IMR-90 (cell line): ENCODE results near the gene ZNF783. TPM values are rescaled to one million over a fixed set of nuclear protein-coding genes. Genes with fewer than 3 reads are reported as not detected.
A peak's percentile ranks its signal among the peaks of the same experiment; 100 is the strongest.

Experiments used
- ATAC-seq: fragments of 200-7000 bp; cut with Tn5 transposase; 2 replicates; pipeline ENCODE4 v1.9.1; 2020; ENCODE audit warnings: low read depth, mild to moderate bottlenecking, moderate library complexity
- BruUV-seq: library from RNA; stranded (reverse); fragments of 400-500 nt; replicated peaks from 2 replicates; lab custom pipeline; 2021; lab: Mats Ljungman, UMichigan
- CTCF ChIA-PET: fragments of 300-600 bp; formaldehyde crosslinking; extraction: SDS; loops from one replicate; lab custom pipeline; 2021; ENCODE audit warnings: antibody characterized with exemption; lab: Yijun Ruan, JAX
- POLR2A ChIA-PET: fragments of 300-600 bp; sonication (Branson Sonifier 250); formaldehyde crosslinking; loops from one replicate; lab custom pipeline; 2022; ENCODE audit warnings: antibody characterized with exemption; ENCODE audit not compliant: unreplicated experiment; lab: Charles Lee
- DNase-seq: peaks from one replicate; pipeline ENCODE4 v3.0.0; 2013
- H2AFZ ChIP-seq: replicated peaks from 2 replicates; pipeline ENCODE3; 2013; ENCODE audit warnings: low read length, mild to moderate bottlenecking; ENCODE audit not compliant: poor library complexity
- H2AK5ac ChIP-seq: 2 replicates; pipeline ENCODE4 v1.6.1; 2013; ENCODE audit warnings: low read depth, low read length, inconsistent platforms
- H2AK9ac ChIP-seq: replicated peaks from 2 replicates; pipeline ENCODE3; 2013; ENCODE audit warnings: mild to moderate bottlenecking, low read depth, low read length, moderate library complexity; ENCODE audit not compliant: poor library complexity
- H2BK120ac ChIP-seq: 2 replicates; pipeline ENCODE4 v1.6.1; 2013; ENCODE audit warnings: low read depth, low read length, inconsistent platforms
- H2BK15ac ChIP-seq: 3 replicates; pipeline ENCODE4 v1.6.1; 2013; ENCODE audit warnings: low read depth, low read length, inconsistent platforms
- H2BK20ac ChIP-seq: 2 replicates; pipeline ENCODE4 v1.6.1; 2013; ENCODE audit warnings: low read depth, mild to moderate bottlenecking, inconsistent platforms, low read length, moderate library complexity
- H2BK5ac ChIP-seq: 2 replicates; pipeline ENCODE4 v1.6.1; 2013; ENCODE audit warnings: mild to moderate bottlenecking, low read depth, low read length, inconsistent platforms; ENCODE audit not compliant: poor library complexity, severe bottlenecking
- H3K14ac ChIP-seq: replicated peaks from 2 replicates; pipeline ENCODE4 v1.6.1; 2013; ENCODE audit warnings: low read depth, low read length, inconsistent platforms
- H3K18ac ChIP-seq: 2 replicates; pipeline ENCODE4 v1.6.1; 2013; ENCODE audit warnings: low read depth, low read length, control low read depth
- H3K23ac ChIP-seq: 2 replicates; pipeline ENCODE4 v1.6.1; 2013; ENCODE audit warnings: low read depth, low read length, inconsistent platforms
- H3K27ac ChIP-seq: 2 replicates; pipeline ENCODE4 v1.5.1; 2013; ENCODE audit warnings: mild to moderate bottlenecking, control low read depth, low read length; ENCODE audit not compliant: insufficient read depth
- H3K27me3 ChIP-seq: 2 replicates; pipeline ENCODE4 v1.6.1; 2013; ENCODE audit warnings: low read length; ENCODE audit not compliant: control insufficient read depth, insufficient read depth
- H3K36me3 ChIP-seq: 2 replicates; pipeline ENCODE4 v1.6.1; 2013; ENCODE audit warnings: low read length, mixed read lengths; ENCODE audit not compliant: control insufficient read depth, insufficient read depth
- H3K4ac ChIP-seq: 2 replicates; pipeline ENCODE4 v1.6.1; 2013; ENCODE audit warnings: low read depth, low read length, inconsistent platforms
- H3K4me1 ChIP-seq: 2 replicates; pipeline ENCODE4 v1.6.1; 2013; ENCODE audit warnings: low read length, mixed read lengths; ENCODE audit not compliant: control insufficient read depth, insufficient read depth
- H3K4me2 ChIP-seq: 2 replicates; pipeline ENCODE4 v1.6.1; 2013; ENCODE audit warnings: low read depth, mild to moderate bottlenecking, control low read depth, low read length, moderate library complexity
- H3K4me3 ChIP-seq: 2 replicates; pipeline ENCODE4 v1.5.1; 2013; ENCODE audit warnings: low read depth, mild to moderate bottlenecking, control low read depth, low read length, moderate library complexity; ENCODE audit not compliant: insufficient read depth
- H3K56ac ChIP-seq: 2 replicates; pipeline ENCODE4 v1.6.1; 2013; ENCODE audit warnings: low read length, inconsistent platforms; ENCODE audit not compliant: insufficient read depth; ENCODE audit errors: extremely low read depth
- H3K79me1 ChIP-seq, 2 experiments: 2 replicates each; pipeline ENCODE4 v1.6.1; 2013; ENCODE audit warnings: low read length in 2 of 2, inconsistent platforms in 1 of 2, low read depth in 1 of 2
- H3K9ac ChIP-seq: 2 replicates; pipeline ENCODE4 v1.6.1; 2013; ENCODE audit warnings: low read depth, low read length, control low read depth
- H3K9me1 ChIP-seq: 2 replicates; pipeline ENCODE4 v1.6.1; 2013; ENCODE audit warnings: low read length, inconsistent platforms; ENCODE audit not compliant: insufficient read depth
- H3K9me3 ChIP-seq: 2 replicates; pipeline ENCODE4 v1.6.1; 2013; ENCODE audit warnings: low read length; ENCODE audit not compliant: control insufficient read depth, insufficient read depth
- H4K20me1 ChIP-seq: 2 replicates; pipeline ENCODE4 v1.6.1; 2013; ENCODE audit warnings: low read length, inconsistent platforms; ENCODE audit not compliant: insufficient read depth
- H4K5ac ChIP-seq: 2 replicates; pipeline ENCODE4 v1.6.1; 2013; ENCODE audit warnings: mild to moderate bottlenecking, low read depth, low read length, control low read depth
- H4K8ac ChIP-seq, 2 experiments: 2 replicates each; pipeline ENCODE4 v1.6.1; 2013; ENCODE audit warnings: low read depth in 2 of 2, low read length in 2 of 2, control low read depth in 1 of 2, inconsistent platforms in 1 of 2
- H4K91ac ChIP-seq: 2 replicates; pipeline ENCODE4 v1.6.1; 2013; ENCODE audit warnings: low read depth, low read length, inconsistent platforms; ENCODE audit not compliant: insufficient read depth
- BHLHE40 ChIP-seq: fragments of 150-350 bp; IDR thresholded peaks from 2 replicates; pipeline ENCODE4 v1.6.1; 2016; ENCODE audit warnings: mild to moderate bottlenecking, low read depth, low read length
- CEBPB ChIP-seq: IDR thresholded peaks from 2 replicates; pipeline ENCODE4 v1.6.1; 2012; ENCODE audit warnings: low read depth, low read length, improper control_type of control experiment
- CHD1 ChIP-seq: IDR thresholded peaks from 2 replicates; pipeline ENCODE4 v1.6.1; 2012; ENCODE audit warnings: low read depth, low read length, improper control_type of control experiment
- FOS ChIP-seq: fragments of 150-350 bp; IDR thresholded peaks from 2 replicates; pipeline ENCODE4 v1.6.1; 2016; ENCODE audit warnings: low read depth, low read length
- MAFK ChIP-seq: IDR thresholded peaks from 2 replicates; pipeline ENCODE4 v1.6.1; 2012; ENCODE audit warnings: low read depth, low read length, improper control_type of control experiment
- MAZ ChIP-seq: IDR thresholded peaks from 2 replicates; pipeline ENCODE4 v1.6.1; 2012; ENCODE audit warnings: low read depth, mild to moderate bottlenecking, low read length, improper control_type of control experiment, moderate library complexity, borderline replicate concordance
- MXI1 ChIP-seq: IDR thresholded peaks from 2 replicates; pipeline ENCODE4 v1.6.1; 2012; ENCODE audit warnings: low read depth, mild to moderate bottlenecking, low read length, moderate library complexity, borderline replicate concordance
- NFE2L2 ChIP-seq: fragments of 150-350 bp; IDR thresholded peaks from 2 replicates; pipeline ENCODE4 v1.6.1; 2016; ENCODE audit warnings: low read depth, mild to moderate bottlenecking, low read length
- POLR2A ChIP-seq: IDR thresholded peaks from 2 replicates; pipeline ENCODE4 v1.6.1; 2012; ENCODE audit warnings: mild to moderate bottlenecking, low read depth, low read length
- RAD21 ChIP-seq: IDR thresholded peaks from 2 replicates; pipeline ENCODE4 v1.6.1; 2012; ENCODE audit warnings: low read length, improper control_type of control experiment
- RCOR1 ChIP-seq: IDR thresholded peaks from 2 replicates; pipeline ENCODE4 v1.6.1; 2012; ENCODE audit warnings: mild to moderate bottlenecking, low read length, improper control_type of control experiment; ENCODE audit not compliant: insufficient replicate concordance
- RFX5 ChIP-seq: IDR thresholded peaks from 2 replicates; pipeline ENCODE4 v1.8.0; 2012; ENCODE audit warnings: low read depth, mild to moderate bottlenecking, low read length, moderate library complexity
- SMC3 ChIP-seq: fragments of 150-350 bp; IDR thresholded peaks from 2 replicates; pipeline ENCODE4 v1.6.1; 2016; ENCODE audit warnings: low read depth, mild to moderate bottlenecking, antibody characterized with exemption, low read length, moderate library complexity
- WGBS, 2 experiments: methylation state at CpG; one replicate each; pipeline versions ENCODE4 v1.1.5 to v1.1.7; 2013; ENCODE audit warnings: missing lambda C conversion rate in 2 of 2; ENCODE audit not compliant: insufficient read length in 1 of 2; ENCODE audit errors: extremely low coverage in 2 of 2; 5-methylcytosine and 5-hydroxymethylcytosine counted together
- dilution Hi-C: fragments of 300-500 bp; cut with HindIII; formaldehyde crosslinking; loops from one replicate; pipeline ENCODE4 v1.14.3; 2018; ENCODE audit warnings: low sequenced_read_pairs; ENCODE audit not compliant: unreplicated experiment
- in situ Hi-C: fragments of 300-500 bp; cut with MboI; formaldehyde crosslinking; loops from 3 replicates; pipeline ENCODE4 v1.14.3; 2019; ENCODE audit warnings: low sequenced_read_pairs, inconsistent platforms, mixed read lengths
- intact Hi-C: fragments of 100-400 bp; cut with micrococcal nuclease; formaldehyde crosslinking; loops from 2 replicates; pipeline ENCODE4 v1.10.0; 2022
- polyA plus RNA-seq, 3 experiments: library from polyadenylated mRNA; depleted of rRNA; stranded (reverse); fragments of >200 nt; gene quantifications; 2 replicates each; pipeline ENCODE4 v1.2.3, GENCODE V29; 2012; ENCODE audit warnings: low replicate concordance in 1 of 3
- total RNA-seq: library from RNA; depleted of rRNA; stranded (reverse); fragments of >200 nt; gene quantifications from 2 replicates; pipeline ENCODE4 v1.2.3, GENCODE V29; 2012
- TF ChIP-seq, protein P1 (sequence below): fragments of 150-350 bp; IDR thresholded peaks from 2 replicates; pipeline ENCODE4 v1.6.1; 2017; ENCODE audit warnings: mild to moderate bottlenecking, antibody characterized with exemption, low read length, low read depth
- TF ChIP-seq, protein P2 (sequence below): fragments of 150-350 bp; IDR thresholded peaks from 2 replicates; pipeline ENCODE4 v1.6.1; 2016; ENCODE audit warnings: low read depth, mild to moderate bottlenecking, low read length, moderate library complexity, borderline replicate concordance
- TF ChIP-seq, protein P3 (sequence below): conservative IDR thresholded peaks from 2 replicates; pipeline ENCODE4 v1.5.1; 2012; ENCODE audit warnings: mild to moderate bottlenecking, low read depth, low read length, improper control_type of control experiment

The ZNF783 gene
- total and polyA plus RNA-seq, 2 of the 4 experiments (the other 2 are of a cell fraction) = 2.3 to 7.2 TPM

GRCh38 chr7:149238051-149238450 is 23.9 kb upstream of the ZNF783 start:
- H3K4me3 ChIP-seq = no peak overlapping the region
- ATAC-seq = no peak
- no peak overlapping the region for H3K9ac ChIP-seq
- peaks cover 5 to 19% of the 10 kb centered on the region in 2 experiments; a peak in 3 of 4 replicates for H3K79me1 ChIP-seq
- H2BK15ac ChIP-seq = no peak overlapping the region
- H3K56ac ChIP-seq = no peak overlapping the region
- in situ Hi-C loops (no loop called here), intact Hi-C loops (no loop called here), dilution Hi-C loops (no loop called here)
- no peak overlapping the region for H4K91ac ChIP-seq
- no peak overlapping the region for H3K27ac ChIP-seq
- peak; percentile 37 for DNase-seq
- no peaks in the 10 kb centered on the region for H3K36me3 ChIP-seq
- H3K23ac ChIP-seq = no peak overlapping the region
- 0 out of 2 replicates have a peak overlapping the region, but pooled peaks have one; percentile 19 for H3K4ac ChIP-seq
- H2BK5ac ChIP-seq = peak overlapping the region; percentile 38
- H2AK9ac ChIP-seq = no peak overlapping the region
- no peak overlapping the region for H2BK20ac ChIP-seq
- TF ChIP-seq, protein P1, sequence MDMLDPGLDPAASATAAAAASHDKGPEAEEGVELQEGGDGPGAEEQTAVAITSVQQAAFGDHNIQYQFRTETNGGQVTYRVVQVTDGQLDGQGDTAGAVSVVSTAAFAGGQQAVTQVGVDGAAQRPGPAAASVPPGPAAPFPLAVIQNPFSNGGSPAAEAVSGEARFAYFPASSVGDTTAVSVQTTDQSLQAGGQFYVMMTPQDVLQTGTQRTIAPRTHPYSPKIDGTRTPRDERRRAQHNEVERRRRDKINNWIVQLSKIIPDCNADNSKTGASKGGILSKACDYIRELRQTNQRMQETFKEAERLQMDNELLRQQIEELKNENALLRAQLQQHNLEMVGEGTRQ = no peak
- TF ChIP-seq SMC3 = no peak
- TF ChIP-seq CEBPB = no peak
- TF ChIP-seq BHLHE40 = no peak
- TF ChIP-seq CHD1 = no peak
- no peak for TF ChIP-seq RFX5
- TF ChIP-seq, protein P2, sequence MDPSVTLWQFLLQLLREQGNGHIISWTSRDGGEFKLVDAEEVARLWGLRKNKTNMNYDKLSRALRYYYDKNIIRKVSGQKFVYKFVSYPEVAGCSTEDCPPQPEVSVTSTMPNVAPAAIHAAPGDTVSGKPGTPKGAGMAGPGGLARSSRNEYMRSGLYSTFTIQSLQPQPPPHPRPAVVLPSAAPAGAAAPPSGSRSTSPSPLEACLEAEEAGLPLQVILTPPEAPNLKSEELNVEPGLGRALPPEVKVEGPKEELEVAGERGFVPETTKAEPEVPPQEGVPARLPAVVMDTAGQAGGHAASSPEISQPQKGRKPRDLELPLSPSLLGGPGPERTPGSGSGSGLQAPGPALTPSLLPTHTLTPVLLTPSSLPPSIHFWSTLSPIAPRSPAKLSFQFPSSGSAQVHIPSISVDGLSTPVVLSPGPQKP = no peak
- TF ChIP-seq MAFK = no peak
- TF ChIP-seq, protein P3, sequence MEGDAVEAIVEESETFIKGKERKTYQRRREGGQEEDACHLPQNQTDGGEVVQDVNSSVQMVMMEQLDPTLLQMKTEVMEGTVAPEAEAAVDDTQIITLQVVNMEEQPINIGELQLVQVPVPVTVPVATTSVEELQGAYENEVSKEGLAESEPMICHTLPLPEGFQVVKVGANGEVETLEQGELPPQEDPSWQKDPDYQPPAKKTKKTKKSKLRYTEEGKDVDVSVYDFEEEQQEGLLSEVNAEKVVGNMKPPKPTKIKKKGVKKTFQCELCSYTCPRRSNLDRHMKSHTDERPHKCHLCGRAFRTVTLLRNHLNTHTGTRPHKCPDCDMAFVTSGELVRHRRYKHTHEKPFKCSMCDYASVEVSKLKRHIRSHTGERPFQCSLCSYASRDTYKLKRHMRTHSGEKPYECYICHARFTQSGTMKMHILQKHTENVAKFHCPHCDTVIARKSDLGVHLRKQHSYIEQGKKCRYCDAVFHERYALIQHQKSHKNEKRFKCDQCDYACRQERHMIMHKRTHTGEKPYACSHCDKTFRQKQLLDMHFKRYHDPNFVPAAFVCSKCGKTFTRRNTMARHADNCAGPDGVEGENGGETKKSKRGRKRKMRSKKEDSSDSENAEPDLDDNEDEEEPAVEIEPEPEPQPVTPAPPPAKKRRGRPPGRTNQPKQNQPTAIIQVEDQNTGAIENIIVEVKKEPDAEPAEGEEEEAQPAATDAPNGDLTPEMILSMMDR = no peak
- no peak for TF ChIP-seq FOS
- no peak for TF ChIP-seq NFE2L2
- TF ChIP-seq POLR2A = no peak
- TF ChIP-seq MXI1 = no peak
- TF ChIP-seq RCOR1 = no peak
- TF ChIP-seq MAZ = no peak
- no peak for TF ChIP-seq RAD21
- WGBS, 2 experiments = no CpG with 5 or more reads among the region's 3 CpGs
- peak overlapping the region; percentile 13; the same call in 1 of the 2 replicates for H2BK120ac ChIP-seq
- H3K4me1 ChIP-seq = peaks cover 11% of the 10 kb centered on the region
- 0 out of 2 replicates have a peak overlapping the region, but pooled peaks have one; percentile 8 for H3K14ac ChIP-seq
- H3K9me3 ChIP-seq = no peaks in the 10 kb centered on the region; the same call in 1 of the 2 replicates
- BruUV-seq = no TSS peak
- POLR2A ChIA-PET = no interaction called here
- no peaks in the 10 kb centered on the region for H3K27me3 ChIP-seq
- H3K18ac ChIP-seq = no peak overlapping the region
- no peak overlapping the region for H4K5ac ChIP-seq
- H3K9me1 ChIP-seq = peaks cover 10% of the 10 kb centered on the region
- no peaks in the 10 kb centered on the region; the same call in 1 of the 2 replicates for H4K20me1 ChIP-seq
- no peak overlapping the region for H4K8ac ChIP-seq
- H3K4me2 ChIP-seq = no peak overlapping the region
- H2AK5ac ChIP-seq = no peak overlapping the region
- CTCF ChIA-PET = no interaction called here
- peak overlapping the region; percentile 73 for H2AFZ ChIP-seq
